Measurements from ENCODE around the gene P2RX1.

Gene P2RX1

DNA sequence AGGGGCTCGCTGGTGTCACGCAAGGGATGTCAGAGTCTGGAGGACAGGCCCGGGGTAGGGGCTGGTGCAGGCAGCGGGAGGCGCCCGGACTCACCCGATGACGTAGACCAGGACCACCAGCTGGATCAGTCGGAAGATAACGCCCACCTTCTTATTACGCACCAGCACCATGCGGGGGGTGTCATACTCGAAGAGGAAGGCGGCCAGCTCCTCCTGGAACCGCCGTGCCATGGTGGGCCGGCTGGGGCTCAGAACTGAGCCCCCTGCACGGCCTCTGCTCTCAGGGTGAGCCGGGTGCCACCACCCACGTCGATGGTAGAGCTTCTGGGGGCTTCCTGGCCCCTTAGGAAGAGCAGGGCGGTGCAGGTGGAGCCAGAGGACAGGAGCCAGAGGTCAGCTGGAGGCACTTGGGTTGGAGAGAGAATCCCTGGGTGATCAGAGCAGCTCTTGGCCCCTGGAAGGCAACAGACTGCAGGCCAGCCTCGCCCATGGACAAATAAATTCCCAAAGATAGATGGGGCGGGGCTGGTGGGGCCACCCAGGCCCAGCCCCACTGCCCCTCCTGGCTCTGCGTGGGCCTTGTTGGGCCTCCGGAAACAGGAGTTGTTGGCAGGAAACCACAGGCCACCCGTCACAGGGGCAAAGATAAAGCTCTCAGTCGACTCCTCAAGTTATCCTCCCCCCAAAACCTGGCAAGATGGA lies at the start of gene P2RX1:
P2RX1 (minus strand) TSS at position 471 of the 702 bp plus-strand sequence; CDS start at position 231, 240 bp downstream.
- no peak for DNase-seq (ENCODE audit: low read depth)

DNA sequence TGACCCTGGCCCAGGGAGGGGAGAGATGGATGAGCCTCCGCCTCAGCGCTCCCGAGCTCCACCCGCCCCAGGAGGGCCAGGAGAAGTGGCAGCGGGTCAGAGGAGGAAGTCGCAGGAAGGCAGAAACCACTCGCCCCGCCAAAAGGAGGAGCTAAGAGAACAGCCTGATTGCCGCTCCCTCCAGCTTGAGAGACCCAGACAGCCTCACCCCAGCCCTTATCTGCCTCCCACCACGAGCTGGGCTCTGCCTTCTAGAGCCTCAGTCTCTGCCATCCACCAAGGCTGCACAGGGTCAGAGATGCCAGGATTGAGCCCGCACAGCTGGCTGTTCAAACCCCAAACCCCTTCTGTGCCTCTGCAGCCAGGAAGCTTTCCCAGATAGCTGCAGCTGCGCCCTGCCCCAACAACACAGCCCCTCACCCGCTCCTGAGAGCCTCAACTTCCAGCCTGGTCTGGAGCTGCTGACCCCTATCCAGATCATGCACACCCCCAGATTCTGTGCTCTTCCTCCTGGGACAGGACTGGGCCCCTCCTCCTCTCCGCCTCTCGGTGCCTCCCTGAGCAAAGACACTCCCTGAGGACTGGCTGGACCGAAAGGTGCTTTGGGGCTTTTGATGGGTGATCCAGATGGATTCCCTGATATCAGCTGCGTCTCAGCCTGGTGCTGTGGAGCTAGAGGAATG lies 49.0 kb upstream of the P2RX1 start:
- DNase-seq (ENCODE audit: low read depth), result no peak

DNA sequence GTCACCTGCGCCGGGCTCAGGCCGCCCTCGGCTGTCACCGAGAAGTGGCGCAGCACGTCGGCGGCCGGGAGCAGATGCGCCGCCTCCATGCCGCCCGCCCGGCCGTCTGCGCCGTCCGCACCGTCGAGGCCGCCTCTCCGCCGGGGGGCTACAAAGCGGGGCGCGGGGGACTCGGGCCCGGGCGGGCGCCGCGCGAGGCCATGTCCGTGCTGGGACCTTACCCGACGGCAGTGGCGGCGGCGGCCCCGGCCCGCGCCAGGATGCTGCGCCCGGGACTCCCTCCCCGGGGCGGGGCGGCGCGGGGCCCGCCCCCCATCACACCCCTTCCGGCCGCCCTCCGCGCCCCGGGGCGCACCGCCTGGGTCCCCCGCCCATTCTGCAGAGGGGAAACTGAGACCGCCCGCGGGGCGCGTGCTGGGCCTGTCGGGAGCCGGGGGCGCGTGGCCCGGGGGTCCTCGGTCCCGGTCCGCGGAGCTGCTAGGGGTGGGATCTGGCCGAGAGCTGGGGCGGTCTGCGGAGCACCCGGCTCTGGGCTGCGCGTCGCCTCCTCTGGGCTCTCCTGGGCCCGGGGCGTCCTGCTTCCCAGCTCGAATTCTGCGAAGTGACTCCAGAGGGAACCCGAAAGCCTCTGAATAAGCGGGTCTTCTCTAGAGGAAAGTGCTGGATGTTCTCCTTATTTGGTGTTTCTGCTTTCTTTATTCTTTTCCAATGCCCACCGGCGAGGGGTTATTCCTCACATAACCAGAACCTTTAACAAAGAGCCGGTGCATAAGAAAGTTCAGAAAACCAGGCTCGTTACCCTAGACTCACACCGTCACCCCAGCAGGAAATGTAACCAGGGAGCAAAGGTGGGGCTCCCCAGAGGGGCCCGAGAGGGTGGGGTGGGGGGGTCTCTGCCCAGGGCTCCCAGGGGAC lies 48.2 kb upstream of the P2RX1 start, which contains the start of gene ATP2A3:
ATP2A3 (minus strand) TSS at position 235 of the 915 bp plus-strand sequence; CDS start at position 89, 146 bp downstream.
- DNase-seq (ENCODE audit: low read depth), result no peak

DNA sequence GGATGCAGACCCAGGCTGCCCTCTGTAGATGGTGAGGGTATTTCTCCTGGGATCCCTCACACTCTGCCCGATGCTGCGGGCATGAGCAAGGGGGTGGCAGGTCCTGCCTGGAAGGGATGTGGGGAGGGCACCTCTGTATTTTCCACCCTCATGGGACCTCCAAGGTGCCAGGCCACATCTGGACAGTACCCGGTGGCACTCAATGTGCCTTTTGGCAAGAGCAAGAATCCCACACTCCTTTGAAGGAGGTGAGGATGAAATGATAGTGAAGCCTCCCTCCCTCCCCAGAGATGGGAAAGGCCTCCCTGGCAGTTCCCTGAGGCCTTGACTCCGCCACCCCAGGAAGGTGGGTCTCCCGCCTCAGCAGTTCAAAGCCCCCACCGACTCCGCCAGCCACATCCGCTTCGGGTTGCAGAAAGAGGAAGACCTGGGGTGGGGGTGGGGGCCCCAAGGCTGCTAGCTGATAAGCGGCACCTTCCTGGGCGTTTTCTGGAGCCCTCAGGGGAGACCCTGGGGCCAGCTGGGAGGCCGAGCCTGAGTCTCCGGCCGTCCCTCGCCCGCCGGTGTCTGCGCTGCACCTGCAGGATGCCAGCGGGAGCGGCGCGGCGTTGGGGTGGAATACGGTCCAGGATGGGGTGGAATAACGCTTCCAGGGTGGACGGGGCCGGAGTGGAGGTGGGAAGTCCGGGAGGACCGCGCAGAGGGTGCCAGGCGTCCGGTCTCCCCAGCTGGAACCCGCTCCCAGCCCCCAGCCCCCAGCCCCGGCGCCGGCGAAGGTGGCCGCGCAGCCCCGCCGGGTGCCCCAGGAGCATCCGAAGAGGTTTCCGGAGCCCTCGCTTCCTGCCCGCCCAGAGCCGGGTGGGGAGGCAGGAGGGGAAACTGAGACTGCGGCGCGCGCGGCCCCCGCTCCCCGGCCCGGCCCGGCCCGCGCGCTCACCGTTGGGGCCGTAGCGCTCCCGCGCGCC lies 47.3 kb upstream of the P2RX1 start:
- DNase-seq (ENCODE audit: low read depth), result no peak

DNA sequence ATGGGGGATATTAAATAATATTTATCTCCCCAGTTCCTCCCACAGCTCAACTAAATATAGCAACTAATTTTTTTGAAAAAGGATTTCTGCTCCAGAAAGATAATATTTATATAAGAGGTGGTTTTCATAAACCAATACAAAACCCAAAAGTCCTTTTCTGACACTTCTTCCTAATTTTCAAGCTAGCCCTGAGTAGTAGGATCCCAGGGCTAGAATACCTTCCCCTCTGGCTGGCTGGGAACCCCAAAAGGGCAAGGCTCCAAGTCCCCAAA lies 46.6 kb upstream of the P2RX1 start:
- DNase-seq (ENCODE audit: low read depth), result no peak

DNA sequence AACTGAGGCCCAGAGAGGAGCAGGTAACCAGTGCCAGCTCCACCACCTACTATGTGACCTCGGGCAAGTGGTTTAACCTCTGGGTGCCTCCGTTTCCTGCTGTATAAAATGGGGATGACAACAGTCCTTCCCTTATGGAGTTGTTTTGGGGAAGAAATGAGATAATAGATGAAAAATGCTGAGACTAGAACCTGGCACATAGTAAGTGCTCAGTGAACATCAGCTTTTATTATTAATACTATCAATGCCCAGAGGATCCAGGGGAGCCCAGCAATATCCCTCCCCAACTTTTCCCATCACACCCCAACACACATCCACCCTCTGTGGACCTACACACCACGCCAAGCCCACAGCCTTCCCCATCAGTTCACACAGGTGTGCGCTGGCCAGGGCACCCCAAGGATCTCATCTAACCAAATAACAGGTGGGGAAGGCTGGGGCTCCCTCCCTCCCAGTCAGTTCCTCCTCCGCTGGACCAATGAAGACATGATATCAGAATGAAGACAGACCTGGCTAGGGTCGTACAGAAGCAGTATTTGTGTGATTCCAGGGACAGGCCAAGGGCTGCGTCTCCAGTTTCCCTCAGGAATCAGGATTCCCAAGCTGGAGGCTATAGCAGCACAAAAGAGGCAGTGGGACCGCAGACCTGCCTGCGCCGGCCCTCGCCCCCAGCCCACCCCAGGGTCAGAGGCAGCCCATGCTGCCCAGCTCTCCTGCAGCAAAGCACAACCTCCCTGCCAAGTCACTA lies 46.1 kb upstream of the P2RX1 start:
- DNase-seq (ENCODE audit: low read depth), result no peak

DNA sequence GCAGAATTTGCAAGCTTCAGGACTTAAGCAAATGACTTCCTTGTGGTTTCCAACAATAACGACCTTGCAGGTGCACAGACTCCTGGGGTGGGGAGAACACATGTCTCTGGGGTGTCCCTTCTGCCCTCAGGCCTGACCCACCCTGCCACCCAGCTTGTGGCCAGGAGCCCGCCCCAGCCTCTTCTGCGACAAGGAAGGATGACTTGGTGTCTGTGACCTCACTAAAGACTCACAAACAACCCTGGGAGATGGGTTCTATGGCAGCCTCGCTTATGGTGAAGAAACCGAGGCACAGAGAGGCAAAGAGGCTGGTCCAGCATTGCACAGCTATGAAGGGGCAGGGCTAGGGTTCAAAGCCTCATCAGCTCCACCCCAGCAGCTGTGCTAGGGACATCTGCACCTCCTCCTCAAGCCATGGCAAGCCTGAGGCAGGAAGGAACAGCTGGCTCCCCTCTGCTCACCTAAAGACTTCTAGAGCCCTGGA lies 45.3 kb upstream of the P2RX1 start:
- no peak for DNase-seq (ENCODE audit: low read depth)

DNA sequence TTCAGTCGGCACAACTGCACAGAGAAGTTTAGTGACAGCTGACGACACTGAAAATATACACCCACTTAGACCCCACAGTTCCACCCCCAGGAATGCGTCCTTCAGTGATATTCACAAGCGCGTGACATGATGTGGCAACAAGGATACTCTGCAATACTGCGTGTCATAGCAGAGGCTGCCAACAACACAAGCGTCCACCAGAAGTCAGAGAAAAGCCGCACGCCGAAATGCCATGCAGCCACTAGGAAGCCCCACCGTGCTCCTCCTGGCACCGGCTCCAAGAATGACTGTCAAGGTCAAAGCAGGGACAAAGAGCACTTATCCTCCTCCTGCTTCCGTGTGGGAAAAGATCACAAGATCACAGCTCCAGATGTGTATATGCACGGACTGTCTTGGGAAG lies 44.5 kb upstream of the P2RX1 start:
- DNase-seq (ENCODE audit: low read depth), result no peak

DNA sequence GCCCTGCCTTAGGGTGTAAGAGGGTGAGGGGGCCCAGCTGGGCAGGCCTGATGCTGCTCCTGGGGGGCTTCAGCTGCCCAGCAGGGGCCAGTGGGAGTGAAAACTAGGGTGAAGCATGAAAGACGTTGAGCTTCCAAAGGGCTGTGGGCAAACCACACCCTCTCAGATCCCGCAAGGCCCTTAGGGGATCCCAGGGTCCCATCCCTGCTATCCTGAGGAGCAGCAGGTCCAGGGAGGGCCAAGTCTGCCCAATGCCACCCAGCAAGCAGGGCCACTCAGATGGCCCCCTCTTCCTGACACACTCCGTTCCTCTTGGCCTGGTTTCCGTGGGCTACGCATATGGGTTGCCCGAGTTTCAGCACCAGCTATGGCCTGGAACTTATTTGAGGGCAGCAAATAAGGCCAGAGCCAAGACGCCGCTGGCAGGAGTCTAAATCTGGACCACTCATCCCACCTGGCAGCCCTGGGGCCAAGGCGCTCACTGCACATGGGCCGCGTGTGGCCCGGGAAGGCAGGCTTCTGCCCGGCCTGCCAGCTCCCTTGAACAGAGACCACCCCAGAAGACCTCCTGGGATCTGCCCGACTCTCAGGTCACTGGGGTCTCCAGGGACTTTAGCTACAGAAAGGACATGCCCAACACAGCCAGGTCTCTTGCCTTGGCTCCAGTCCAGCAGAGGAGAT lies 43.8 kb upstream of the P2RX1 start:
- DNase-seq (ENCODE audit: low read depth), result no peak

DNA sequence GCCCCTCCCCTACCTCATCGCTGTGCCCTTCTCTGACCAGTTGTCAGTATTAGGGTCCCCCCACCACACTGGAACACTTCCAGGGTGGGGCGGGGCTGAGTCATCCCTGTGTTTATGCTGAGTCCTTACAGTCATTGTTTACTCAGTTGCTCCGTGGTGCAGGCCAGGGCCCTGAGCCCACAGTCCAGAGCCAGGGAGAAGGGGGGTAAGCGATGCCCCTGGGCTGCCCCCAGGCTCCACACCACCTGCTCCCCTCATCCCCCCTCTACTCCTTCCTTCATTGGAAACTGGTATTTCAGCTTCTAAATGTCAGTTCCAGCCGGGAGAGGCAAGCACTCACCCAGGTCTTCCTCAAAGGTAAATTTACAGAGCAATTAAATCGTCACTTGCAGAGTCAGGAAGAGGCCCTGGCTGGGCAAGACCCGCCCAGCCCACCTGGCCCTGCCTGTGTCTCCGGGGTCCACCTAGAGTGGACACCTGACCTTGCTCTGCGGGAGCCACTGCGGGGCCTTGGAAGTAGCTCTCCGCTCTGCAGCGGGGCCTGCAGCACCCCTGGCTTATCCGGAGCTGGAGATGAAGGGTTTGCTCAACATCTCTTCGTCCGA lies 43.1 kb upstream of the P2RX1 start:
- DNase-seq (ENCODE audit: low read depth), result no peak

DNA sequence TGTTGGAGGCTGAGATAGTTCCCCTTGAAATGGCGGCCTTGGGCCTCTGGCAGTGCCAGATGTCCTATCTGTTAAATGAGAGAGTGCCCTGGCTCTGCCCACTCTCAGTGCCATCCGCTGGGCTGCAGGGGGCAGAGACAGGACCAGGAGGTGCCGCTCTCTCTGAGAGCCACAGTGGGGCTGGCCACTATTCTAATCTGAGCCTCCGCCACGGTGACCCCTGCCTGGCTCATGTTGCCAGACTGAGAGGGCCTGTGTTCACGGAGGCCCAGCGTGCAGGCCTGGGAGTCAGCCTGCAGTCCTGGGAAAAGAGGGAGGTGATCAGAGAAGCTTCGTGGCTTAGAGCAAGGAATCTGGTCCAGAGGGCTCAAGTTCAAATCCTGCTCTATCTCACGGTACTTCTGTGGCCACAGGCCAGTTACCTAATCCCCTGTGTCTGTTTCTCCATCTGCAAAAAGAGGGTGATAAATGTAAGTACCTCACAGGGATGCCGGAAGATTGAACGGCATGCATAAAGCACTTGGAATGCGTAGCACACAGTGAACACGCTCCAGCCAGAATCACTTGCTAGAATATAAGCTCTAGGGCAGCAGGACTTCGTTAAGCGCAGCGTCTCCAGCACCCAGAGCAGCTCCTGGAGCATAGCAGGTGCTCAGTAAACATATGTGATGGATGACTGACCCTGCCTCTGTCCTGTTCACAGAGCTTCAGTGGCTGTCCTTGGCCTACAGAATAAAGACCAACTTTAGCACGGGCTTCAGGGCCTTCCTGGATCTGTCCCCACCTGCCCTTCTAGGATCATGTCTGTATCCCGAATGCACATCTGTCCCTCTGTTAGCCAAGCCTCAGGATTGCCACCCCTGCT lies 41.7 kb upstream of the P2RX1 start:
- DNase-seq (ENCODE audit: low read depth), result no peak

DNA sequence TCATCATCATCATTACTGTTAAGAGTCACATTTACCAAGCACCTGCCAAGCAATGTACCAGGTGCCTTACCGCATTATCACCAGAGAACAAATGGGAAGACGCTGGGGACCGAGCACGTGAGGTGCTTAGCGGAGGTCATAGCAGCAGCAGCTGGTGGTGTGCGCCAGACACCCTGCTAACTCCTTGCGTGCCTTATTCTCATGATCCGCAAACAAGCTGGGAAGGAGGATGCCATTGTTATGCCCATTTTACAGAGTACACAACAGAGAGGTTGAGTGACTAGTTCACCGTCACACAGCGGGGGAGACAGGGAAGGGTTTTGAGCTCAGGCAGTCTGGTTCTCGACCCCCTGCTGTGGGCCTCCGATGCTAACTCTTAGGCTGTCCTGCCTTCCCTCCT lies 40.7 kb upstream of the P2RX1 start:
- DNase-seq (ENCODE audit: low read depth), result no peak

DNA sequence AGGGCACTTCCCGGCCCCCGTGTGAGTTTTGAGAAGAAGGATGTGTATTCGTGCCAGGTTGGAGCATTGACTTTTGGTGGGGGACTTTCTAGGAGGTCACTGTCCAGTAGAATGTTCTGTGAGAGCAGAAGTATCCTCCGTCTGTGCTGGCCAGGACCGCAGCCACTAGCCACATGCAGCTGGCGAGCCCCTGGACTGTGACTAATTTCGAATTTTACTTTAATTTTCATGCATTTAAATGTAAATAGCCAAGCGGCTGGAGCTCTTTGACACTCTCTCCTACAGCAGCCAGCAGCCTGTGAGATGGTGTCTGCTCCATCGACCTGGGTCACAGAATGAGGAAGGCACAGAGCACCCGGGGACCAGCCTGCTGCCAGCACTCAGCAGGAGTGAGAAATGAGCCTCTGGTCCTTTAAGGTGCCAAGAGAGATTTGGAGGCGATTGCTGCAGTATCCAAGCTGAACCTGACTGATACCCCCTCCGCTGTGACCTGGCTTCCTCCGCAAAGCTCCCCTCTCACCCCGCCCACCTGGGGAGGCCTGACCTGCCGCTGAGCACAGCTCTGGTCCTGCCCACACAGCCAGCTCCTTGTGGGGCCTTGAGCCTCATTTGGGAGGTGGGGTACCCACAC lies 40.2 kb upstream of the P2RX1 start:
- no peak for DNase-seq (ENCODE audit: low read depth)

DNA sequence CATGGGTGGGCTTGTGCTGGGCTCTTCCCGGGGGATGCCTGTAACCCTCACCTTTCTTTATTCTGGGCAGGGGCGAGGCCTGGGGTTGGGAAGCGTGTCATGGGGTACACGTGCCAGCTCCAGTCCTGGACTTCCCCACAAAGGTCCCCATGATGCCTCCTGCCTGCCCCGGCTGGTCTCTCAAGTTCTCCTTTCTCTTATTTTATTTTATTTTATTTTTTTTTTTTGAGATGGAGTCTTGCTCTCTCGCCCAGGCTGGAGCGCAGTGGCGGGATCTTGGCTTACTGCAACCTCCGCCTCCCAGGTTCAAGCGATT lies 39.4 kb upstream of the P2RX1 start:
- no peak for DNase-seq (ENCODE audit: low read depth)

DNA sequence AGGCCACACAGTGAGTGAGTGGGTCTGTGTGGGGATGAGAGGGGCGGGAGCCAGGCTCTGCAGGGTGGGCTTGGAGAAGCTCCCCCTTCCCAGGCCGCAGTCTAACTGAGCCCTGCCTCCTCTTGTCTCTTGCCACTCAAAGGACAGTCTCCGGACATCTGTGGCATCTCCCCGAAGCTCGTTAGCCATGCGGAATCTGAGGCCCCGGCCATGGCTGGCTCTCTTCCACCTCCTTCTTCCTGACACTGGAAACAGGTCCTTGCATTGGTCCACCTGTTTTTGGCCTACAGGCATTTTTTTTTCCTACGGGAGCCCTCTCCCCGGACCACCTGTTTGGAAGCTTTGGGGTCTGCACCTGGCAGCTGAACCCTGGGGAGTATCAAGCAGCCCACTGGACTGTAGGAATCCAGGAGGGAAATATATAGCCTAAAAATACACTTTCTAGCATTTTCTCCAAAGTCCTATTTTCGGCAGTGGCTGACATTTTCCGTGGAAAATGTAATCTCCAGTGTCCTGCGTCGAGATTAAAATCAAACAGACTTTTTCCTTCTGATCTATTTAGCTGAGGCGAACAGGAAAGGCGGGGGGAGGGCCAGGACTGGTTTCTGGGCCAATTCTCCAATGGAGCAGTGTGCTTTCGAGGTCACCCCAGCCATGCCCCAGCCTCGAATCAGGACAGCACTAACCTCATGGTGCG lies 38.9 kb upstream of the P2RX1 start:
- DNase-seq (ENCODE audit: low read depth), result no peak

DNA sequence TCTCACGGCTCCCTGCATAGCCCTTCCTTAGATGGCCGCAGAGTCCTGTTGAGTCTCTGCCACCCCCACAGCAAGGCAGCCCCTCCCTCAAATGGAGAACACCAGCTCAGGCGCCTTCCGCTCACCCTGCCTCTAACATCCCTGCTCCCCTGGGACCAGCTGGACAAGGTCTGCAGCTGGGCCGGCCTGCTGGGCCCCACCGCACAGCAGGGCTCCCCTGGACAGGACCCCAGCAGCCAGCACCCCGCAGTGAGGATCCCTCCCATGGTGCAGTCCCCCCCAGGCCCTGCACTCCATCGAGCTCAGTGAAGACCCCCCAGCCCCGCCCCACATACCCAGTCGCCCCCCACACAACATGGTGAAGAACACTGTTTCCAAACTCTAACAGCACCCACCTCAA lies 37.8 kb upstream of the P2RX1 start:
- DNase-seq (ENCODE audit: low read depth), result no peak

DNA sequence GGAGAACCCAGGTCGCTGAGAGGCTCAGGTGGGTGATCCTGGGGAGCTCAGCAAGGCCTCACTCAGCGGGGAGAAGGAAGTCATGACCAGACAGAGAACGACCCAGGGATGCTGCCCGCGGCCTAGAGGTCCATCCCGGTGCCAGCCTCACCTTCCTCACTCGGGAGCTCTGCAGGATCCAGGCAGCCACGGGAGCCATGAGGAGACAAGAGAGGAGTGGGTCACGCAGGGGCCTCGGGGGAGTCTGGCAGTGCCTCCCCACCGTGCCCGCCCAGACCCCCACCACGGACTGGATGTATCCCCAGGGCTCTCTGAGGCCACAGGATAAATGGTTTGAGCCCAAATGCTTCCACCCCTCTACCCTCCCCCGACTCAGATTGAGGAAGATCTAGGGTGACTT lies 37.3 kb upstream of the P2RX1 start:
- DNase-seq (ENCODE audit: low read depth), result no peak

DNA sequence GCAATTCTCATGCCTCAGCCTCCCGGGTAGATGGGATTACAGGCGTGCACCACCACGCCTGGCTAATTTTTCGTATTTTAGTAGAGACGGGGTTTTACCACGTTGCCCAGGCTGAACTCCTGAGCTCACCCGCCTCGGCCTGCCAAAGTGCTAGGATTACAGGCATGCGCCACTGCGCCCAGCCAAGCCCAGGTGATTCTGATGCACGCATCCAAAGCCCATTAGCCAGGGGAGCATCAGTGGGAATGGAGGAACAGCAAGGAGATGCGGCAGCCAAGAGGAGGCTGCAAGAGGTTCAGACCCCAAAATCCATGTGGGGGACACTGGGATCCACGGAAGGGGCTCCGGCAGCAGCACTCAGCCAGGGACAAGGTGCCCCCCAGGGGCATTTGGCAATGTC lies 35.9 kb upstream of the P2RX1 start:
- DNase-seq (ENCODE audit: low read depth), result no peak
